ENCODE results near the gene IL31.

GRCh38 chr12:122206111-122206881 is 32.3 kb upstream of the IL31 start:
- TF ChIP-seq CTCF (conservative IDR thresholded peaks at IDR 0.05; ENCODE audit: low read length) (no peak), EZH2phosphoT487 (IDR thresholded peaks at IDR 0.05; ENCODE audit: borderline replicate concordance) (no peak)

All from Loucy (cell line).